Right atrium auricular region (tissue), 2 donors: ENCODE results near the gene BAG5. TPM values are rescaled to one million over a fixed set of nuclear protein-coding genes. Genes with fewer than 3 reads are reported as not detected.

Source experiments
- DNase-seq: peaks from one replicate; pipeline ENCODE4 v3.0.0-alpha.2; 2019; ENCODE audit warnings: low spot score
- H3K27ac ChIP-seq, 2 donors: fragments of 200-600 bp; sonication (generic); 1 replicate in 1 of 2; 2 replicates in 1 of 2; pipeline ENCODE4 v1.5.1; 2016 to 2019
- H3K27me3 ChIP-seq, 2 donors: fragments of 200-600 bp; sonication (generic); one replicate each; pipeline versions ENCODE4 v1.5.1 to v1.6.0; 2017 to 2019
- H3K36me3 ChIP-seq: fragments of 200-600 bp; sonication (generic); one replicate; pipeline ENCODE4 v1.5.1; 2016
- H3K4me1 ChIP-seq, 2 donors: fragments of 200-600 bp; sonication (generic); one replicate each; pipeline versions ENCODE4 v1.5.1 to v1.6.0; 2017 to 2019
- H3K4me3 ChIP-seq, 2 donors: fragments of 200-600 bp; sonication (generic); 1 replicate in 1 of 2; 2 replicates in 1 of 2; pipeline ENCODE4 v1.5.1; 2017 to 2019; ENCODE audit warnings: mild to moderate bottlenecking in 1 of 2, moderate library complexity in 1 of 2
- H3K9me3 ChIP-seq, 2 donors: fragments of 200-600 bp; sonication (generic); one replicate each; pipeline ENCODE4 v1.5.1; 2019
- total RNA-seq, 2 donors: library from RNA; depleted of rRNA; stranded (reverse); fragments of >200 nt; gene quantifications; one replicate each; pipeline ENCODE4 v1.1.0, GENCODE V29; 2016
- TF ChIP-seq, protein P1 (sequence below), 2 donors: fragments of 200-600 bp; sonication (generic); IDR thresholded peaks; one replicate each; pipeline ENCODE4 v1.5.1; 2019; ENCODE audit warnings: antibody characterized with exemption in 2 of 2

The BAG5 gene
- total RNA-seq, 2 donors from 2014 or later, result 16.1 to 17.7 TPM

DNA sequence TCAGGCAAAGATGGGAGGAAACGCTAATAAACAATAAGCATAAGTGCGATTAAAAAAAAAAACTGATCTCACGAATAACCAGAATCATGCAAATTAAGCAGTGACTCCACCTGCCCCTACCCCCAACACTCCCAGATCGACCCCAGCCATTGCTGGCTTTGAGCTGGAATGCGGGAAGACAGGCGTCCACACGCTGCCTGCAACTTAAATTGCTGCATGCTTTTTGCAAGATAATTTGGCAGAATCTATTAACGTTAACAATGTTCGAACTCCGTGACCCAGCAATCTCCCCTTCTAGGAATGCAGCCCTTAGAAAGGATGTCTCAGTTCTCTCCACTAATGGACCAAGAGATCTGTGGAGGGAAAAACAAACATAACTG is 38.9 kb downstream of the BAG5 start:
- H3K27me3 ChIP-seq, result no peaks in the 10 kb centered on the region
- no peak overlapping the region for H3K4me3 ChIP-seq
- no peak for DNase-seq
- peaks cover 0 to 78% of the 10 kb centered on the region in 2 donors for H3K4me1 ChIP-seq
- peaks cover 4% of the 10 kb centered on the region for H3K36me3 ChIP-seq
- H3K27ac ChIP-seq, result no peak overlapping the region
- no peaks in the 10 kb centered on the region for H3K9me3 ChIP-seq
- TF ChIP-seq, protein P1, sequence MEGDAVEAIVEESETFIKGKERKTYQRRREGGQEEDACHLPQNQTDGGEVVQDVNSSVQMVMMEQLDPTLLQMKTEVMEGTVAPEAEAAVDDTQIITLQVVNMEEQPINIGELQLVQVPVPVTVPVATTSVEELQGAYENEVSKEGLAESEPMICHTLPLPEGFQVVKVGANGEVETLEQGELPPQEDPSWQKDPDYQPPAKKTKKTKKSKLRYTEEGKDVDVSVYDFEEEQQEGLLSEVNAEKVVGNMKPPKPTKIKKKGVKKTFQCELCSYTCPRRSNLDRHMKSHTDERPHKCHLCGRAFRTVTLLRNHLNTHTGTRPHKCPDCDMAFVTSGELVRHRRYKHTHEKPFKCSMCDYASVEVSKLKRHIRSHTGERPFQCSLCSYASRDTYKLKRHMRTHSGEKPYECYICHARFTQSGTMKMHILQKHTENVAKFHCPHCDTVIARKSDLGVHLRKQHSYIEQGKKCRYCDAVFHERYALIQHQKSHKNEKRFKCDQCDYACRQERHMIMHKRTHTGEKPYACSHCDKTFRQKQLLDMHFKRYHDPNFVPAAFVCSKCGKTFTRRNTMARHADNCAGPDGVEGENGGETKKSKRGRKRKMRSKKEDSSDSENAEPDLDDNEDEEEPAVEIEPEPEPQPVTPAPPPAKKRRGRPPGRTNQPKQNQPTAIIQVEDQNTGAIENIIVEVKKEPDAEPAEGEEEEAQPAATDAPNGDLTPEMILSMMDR (IDR thresholded peaks at IDR 0.05), result no peak

- TF ChIP-seq, protein P1 (IDR thresholded peaks at IDR 0.05), result no peak
- DNase-seq, result no peak
- H3K9me3 ChIP-seq, result no peaks in the 10 kb centered on the region
- no peaks in the 10 kb centered on the region for H3K27me3 ChIP-seq
- peaks cover 0 to 78% of the 10 kb centered on the region in 2 donors for H3K4me1 ChIP-seq
- peaks cover 4% of the 10 kb centered on the region for H3K36me3 ChIP-seq
- peak within 1 kb of the TSS; percentile 61 to 63 for H3K4me3 ChIP-seq
- peak within 1 kb of the TSS; percentile 84 to 90 for H3K27ac ChIP-seq
These were observed 39.5 kb downstream of the BAG5 start, which contains the start of gene CKB for GRCh38 chr14:103522649-103523574. Gene CKB, minus strand, starts transcription at chr14:103522830. Its CDS starts 337 bp downstream, at chr14:103522493.

GRCh38 chr14:103521951-103522563 is 40.4 kb downstream of the BAG5 start:
- no peaks in the 10 kb centered on the region for H3K27me3 ChIP-seq
- peak overlapping the region; percentile 61 to 63 for H3K4me3 ChIP-seq
- TF ChIP-seq, protein P1 (IDR thresholded peaks at IDR 0.05), result no peak
- H3K27ac ChIP-seq, result peak overlapping the region; percentile 84 to 90
- no peaks in the 10 kb centered on the region for H3K9me3 ChIP-seq
- DNase-seq, result no peak
- H3K4me1 ChIP-seq, result peaks cover 0 to 78% of the 10 kb centered on the region in 2 donors
- H3K36me3 ChIP-seq, result peaks cover 4% of the 10 kb centered on the region

- Histone ChIP-seq H3K27ac (peak overlapping the region; percentile 84 to 90), H3K4me1 (peaks cover 0 to 78% of the 10 kb centered on the region in 2 donors), H3K9me3 (no peaks in the 10 kb centered on the region), H3K36me3 (peaks cover 4% of the 10 kb centered on the region), H3K4me3 (peak overlapping the region; percentile 61 to 63), H3K27me3 (no peaks in the 10 kb centered on the region)
- TF ChIP-seq, protein P1 (IDR thresholded peaks at IDR 0.05), result no peak
- DNase-seq, result no peak
These were observed 41.0 kb downstream of the BAG5 start for GRCh38 chr14:103521438-103521950.

DNA sequence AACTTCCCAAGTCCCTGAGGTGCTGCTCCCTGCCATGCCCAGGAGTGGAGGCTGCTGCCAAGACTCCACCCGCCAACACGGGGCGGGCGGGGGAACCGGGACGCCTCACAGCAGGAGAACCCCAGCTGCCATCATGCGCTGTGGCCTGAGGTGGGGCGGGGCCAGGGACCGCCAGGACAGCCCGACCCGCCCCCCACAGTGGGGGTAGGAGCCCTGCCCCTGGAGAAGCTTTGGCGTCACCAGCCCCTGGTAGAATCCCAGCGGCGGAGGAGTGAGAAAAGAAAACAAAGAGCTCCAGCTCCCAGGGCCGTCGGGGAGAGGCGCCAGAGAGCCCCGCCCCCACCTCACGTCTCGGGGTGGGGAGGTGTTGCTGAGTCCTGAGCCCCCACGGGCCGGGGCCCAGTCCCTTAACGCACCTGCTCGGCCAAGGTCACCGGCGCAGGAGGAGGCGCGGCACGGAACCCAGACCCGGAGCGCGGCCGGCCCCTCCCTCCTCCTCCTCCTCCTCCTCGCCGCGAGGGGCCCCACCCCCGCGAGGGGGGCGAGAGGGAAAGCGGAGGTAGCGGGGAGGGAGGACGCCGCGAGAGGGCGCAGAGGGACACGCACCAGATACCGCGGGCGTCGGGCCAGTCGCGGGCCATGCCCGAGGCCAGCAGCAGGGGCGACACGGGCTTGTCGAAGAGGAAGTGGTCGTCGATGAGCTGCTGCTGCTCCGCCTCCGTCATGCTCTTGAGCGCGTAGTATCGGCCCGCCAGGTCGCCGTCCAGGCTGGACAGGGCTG is 41.6 kb downstream of the BAG5 start:
- H3K27ac ChIP-seq, result peak overlapping the region; percentile 84 to 90
- H3K4me3 ChIP-seq, result peak overlapping the region; percentile 61 to 63
- DNase-seq, result peak; percentile 84
- TF ChIP-seq, protein P1 (IDR thresholded peaks at IDR 0.05), result peak; percentile 19 to 76
- H3K27me3 ChIP-seq, result no peaks in the 10 kb centered on the region
- peaks cover 4% of the 10 kb centered on the region for H3K36me3 ChIP-seq
- H3K9me3 ChIP-seq, result no peaks in the 10 kb centered on the region
- H3K4me1 ChIP-seq, result peaks cover 0 to 79% of the 10 kb centered on the region in 2 donors
